ENCODE results near the gene DCAKD.

DNA sequence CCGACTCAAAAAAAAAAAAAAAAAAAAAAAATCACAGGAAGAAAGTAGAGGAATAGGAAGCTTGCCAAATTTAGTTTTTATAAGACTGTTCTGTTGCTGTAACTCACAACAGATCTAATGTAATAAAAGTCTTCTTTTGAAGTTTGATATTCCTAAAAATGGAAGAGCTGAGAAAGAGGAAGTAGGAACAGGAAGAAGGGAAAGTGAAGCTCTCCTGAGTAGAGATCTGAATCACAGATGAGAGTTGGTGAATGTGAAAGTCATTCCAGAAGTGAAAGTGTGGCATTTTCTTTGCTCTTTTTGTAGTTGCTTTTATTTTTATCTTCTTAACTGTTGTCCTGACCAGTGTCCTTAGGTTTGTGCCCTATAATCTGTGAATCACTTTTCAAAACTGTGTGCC lies 11.8 kb upstream of the DCAKD start:
- TF ChIP-seq, protein P1, sequence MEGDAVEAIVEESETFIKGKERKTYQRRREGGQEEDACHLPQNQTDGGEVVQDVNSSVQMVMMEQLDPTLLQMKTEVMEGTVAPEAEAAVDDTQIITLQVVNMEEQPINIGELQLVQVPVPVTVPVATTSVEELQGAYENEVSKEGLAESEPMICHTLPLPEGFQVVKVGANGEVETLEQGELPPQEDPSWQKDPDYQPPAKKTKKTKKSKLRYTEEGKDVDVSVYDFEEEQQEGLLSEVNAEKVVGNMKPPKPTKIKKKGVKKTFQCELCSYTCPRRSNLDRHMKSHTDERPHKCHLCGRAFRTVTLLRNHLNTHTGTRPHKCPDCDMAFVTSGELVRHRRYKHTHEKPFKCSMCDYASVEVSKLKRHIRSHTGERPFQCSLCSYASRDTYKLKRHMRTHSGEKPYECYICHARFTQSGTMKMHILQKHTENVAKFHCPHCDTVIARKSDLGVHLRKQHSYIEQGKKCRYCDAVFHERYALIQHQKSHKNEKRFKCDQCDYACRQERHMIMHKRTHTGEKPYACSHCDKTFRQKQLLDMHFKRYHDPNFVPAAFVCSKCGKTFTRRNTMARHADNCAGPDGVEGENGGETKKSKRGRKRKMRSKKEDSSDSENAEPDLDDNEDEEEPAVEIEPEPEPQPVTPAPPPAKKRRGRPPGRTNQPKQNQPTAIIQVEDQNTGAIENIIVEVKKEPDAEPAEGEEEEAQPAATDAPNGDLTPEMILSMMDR (IDR thresholded peaks at IDR 0.05 in 4 of 5, conservative IDR thresholded peaks at IDR 0.05 in 1 of 5), result no peak
- TF ChIP-seq POLR2A (IDR thresholded peaks at IDR 0.05), result no peak
